ENCODE data around the gene GRIN1.

- TF ChIP-seq POLR2AphosphoS5 (IDR thresholded peaks at IDR 0.05; ENCODE audit: low read depth, low read length) (no peak), POU2F2 (IDR thresholded peaks at IDR 0.05; ENCODE audit: low read depth, low read length) (no peak), POLR2A (IDR thresholded peaks at IDR 0.05; ENCODE audit: low read depth, low read length) (no peak), TAF1 (IDR thresholded peaks at IDR 0.05; ENCODE audit: low read depth, low read length) (no peak), PAX5 (IDR thresholded peaks at IDR 0.05; ENCODE audit: insufficient read depth, low read length, severe bottlenecking) (no peak), SPI1 (IDR thresholded peaks at IDR 0.05; ENCODE audit: low read depth, low read length) (no peak)
Observed at GRCh38 chr9:137183980-137184595, 45.1 kb downstream of the GRIN1 start.
